ENCODE measurements around the gene LCN1.

LCN1 gene

DNA sequence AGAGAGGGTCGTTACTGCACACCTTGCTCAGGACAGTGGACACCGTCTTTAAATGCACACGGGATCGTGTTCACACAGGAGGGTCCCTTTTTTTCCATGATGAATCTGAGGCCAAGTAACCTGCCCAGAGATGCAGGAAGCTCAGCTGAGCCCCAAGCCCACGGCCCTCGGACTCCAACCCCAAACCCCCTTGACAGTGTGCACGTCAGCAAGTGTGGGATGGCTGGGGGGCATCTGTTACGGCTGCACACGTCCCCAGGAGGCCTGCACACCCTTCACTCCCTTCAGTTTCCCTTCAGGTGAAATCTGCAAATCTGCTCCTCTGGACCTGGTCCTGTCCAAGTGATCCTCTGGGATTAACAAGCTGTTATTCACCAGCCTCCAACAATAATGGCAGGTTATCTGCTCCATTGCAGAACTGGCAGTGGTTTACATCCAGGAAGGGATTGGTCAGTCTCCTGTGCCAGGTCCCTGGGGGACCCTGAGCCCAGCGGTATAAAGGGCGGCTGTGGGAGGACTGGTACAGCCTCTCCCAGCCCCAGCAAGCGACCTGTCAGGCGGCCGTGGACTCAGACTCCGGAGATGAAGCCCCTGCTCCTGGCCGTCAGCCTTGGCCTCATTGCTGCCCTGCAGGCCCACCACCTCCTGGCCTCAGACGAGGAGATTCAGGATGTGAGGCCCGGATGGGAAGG lies at the start of gene LCN1:
LCN1 (plus strand) TSS at position 525 of the 692 bp plus-strand sequence; CDS start at position 583, 58 bp downstream.
- no peak for DNase-seq (ENCODE audit: extremely low read depth in 1 of 2, low read depth in 1 of 2)

- no peak for DNase-seq (ENCODE audit: extremely low read depth in 1 of 2, low read depth in 1 of 2)
Measured at GRCh38 chr9:135471791-135472640, 49.2 kb upstream of the LCN1 start.

DNA sequence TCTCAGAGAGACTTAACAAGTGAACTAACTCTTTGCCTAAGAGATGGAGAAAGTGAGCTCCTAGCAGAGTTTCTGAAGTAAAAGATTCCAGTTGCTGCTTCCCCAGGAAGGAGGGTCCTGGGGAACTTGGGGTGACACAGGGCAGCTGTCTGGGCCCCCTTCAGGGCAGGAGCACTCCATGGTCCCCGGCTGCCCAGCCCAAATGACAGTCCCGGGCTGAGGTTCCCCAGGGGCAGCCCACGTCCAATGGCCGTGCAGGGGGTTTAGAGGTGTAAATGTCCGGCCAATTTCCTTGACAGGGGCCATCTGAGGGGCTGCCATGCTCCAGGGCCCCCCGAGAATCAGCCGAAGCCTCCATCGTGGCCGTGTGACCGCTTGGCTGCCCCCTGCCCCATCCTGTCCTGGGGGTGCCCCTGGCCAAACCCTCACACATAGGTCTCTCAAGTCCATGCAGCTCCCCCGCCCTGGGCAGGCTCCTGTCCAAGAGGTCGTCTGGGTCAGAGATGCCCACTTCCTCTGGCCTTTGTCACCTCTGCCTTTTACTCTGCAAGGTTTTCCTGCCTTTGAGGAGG lies 47.2 kb upstream of the LCN1 start:
- no peak for DNase-seq (ENCODE audit: extremely low read depth in 1 of 2, low read depth in 1 of 2)

- no peak for DNase-seq (ENCODE audit: extremely low read depth in 1 of 2, low read depth in 1 of 2)
Measured at GRCh38 chr9:135474915-135475314, 46.3 kb upstream of the LCN1 start.

GRCh38 chr9:135476561-135477355 lies 44.5 kb upstream of the LCN1 start:
- no peak for DNase-seq (ENCODE audit: extremely low read depth in 1 of 2, low read depth in 1 of 2)

GRCh38 chr9:135478191-135478590 lies 43.0 kb upstream of the LCN1 start:
- DNase-seq (ENCODE audit: extremely low read depth in 1 of 2, low read depth in 1 of 2): no peak

DNA sequence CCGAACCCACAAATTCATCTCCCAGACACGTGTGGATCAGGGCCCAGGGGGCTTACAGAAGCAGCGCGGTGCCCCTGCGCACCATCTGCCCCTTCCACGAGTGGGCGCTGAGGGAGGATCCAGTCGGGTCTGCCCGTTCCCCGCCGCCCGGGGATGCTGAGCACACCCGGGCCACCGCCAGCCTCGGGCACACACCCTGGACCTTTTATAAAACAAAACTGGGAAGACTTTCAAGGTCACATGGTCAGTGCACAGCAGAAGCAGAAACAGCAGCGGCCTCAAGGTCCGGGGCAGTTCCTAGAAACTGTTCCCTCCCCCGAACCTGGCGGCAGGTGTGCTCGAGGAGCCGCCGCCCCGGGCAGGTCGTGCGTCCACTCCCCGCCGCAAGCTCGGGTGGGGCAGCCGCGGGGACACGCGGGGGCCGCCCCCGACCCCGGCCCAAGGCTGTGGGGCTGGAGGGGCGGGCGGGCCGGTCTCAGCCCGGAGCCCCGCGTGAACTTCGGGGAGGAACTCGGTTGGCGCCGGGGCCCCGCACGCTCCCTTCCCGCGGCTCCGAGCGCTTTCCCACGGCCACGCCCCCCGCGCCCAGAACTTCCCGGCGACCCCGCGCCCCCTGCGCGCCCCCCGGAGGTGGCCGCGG lies 42.3 kb upstream of the LCN1 start:
- DNase-seq (ENCODE audit: extremely low read depth in 1 of 2, low read depth in 1 of 2): no peak

- DNase-seq (ENCODE audit: extremely low read depth in 1 of 2, low read depth in 1 of 2): no peak
Measured at GRCh38 chr9:135479469-135480052, 41.7 kb upstream of the LCN1 start, which contains the start of gene PPP1R26. PPP1R26 (plus strand) TSS chr9:135479782; CDS start chr9:135484511, 4,729 bp downstream.

GRCh38 chr9:135480071-135480939 lies 40.9 kb upstream of the LCN1 start:
- no peak for DNase-seq (ENCODE audit: extremely low read depth in 1 of 2, low read depth in 1 of 2)

GRCh38 chr9:135480940-135481310 lies 40.3 kb upstream of the LCN1 start:
- no peak for DNase-seq (ENCODE audit: extremely low read depth in 1 of 2, low read depth in 1 of 2)

- DNase-seq (ENCODE audit: extremely low read depth in 1 of 2, low read depth in 1 of 2): no peak
Measured at GRCh38 chr9:135482015-135482754, 39.1 kb upstream of the LCN1 start.

- DNase-seq (ENCODE audit: extremely low read depth in 1 of 2, low read depth in 1 of 2): no peak
Measured at GRCh38 chr9:135484460-135485277, 36.6 kb upstream of the LCN1 start.

DNA sequence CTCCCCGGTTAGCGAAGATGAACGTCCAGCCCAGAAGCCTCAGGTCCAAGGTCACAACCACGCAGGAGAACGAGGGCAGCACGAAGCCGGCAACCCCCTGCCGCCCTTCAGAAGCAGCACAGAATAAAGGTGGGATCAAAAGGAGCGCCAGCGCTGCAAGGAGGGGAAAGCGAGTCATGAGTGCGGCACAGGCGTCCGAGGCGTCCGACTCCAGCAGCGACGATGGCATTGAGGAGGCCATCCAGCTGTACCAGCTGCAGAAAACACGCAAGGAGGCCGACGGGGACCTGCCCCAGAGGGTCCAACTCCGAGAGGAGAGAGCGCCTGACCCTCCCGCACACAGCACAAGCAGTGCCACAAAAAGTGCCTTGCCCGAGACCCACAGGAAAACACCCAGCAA lies 35.9 kb upstream of the LCN1 start:
- DNase-seq (ENCODE audit: extremely low read depth in 1 of 2, low read depth in 1 of 2): no peak

DNA sequence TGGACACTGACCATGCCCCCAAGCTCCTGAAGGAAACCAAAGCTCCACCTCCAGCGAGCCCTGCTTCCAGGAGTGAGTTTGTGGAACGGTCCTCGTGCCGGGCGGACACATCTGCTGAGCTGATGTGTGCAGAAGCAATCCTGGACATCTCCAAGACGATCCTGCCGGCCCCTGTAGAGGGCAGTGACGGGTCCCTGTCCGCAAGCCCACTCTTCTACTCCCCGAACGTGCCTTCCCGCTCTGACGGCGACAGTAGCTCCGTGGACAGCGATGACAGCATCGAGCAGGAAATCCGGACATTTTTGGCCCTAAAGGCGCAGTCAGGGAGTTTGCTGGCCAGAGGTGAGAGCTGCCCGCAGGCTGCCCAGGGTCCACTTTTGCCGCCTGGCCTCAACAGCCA lies 35.4 kb upstream of the LCN1 start:
- DNase-seq (ENCODE audit: extremely low read depth in 1 of 2, low read depth in 1 of 2): no peak

DNA sequence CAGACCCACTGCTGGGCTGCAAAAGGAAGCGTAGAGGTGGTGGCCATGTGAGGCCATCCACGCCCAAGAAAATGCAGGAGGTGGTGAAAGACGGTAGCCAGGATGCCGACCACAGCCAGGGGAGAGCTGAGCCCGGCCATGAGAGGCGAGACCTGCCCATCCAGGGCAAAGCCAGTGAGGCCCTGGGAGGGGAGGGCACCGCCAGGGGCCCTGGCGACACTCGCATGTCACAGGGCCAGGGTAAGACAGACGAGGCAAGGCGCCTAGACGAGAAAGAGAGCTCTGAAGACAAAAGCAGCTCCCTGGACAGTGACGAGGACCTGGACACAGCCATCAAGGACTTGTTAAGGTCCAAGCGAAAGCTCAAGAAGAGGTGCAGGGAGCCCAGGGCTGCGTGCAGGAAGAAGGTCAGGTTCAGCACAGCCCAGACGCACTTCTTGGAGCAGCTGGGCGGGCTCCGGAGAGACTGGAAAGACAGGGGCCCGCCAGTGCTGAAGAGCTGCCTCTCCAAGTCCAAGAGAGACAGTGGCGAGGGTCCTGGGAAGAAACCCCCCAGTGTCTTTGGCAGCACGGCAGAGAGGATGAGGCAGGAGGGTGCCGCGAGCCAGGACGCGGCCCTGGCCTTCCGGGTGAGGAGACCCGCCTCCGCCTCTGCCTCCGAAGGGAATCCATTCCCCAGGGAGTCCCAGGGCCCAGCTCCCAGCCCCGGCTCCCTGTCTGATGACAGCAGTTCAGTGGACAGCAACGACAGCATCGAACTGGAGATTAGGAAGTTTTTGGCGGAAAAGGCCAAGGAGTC lies 34.8 kb upstream of the LCN1 start:
- no peak for DNase-seq (ENCODE audit: extremely low read depth in 1 of 2, low read depth in 1 of 2)

- DNase-seq (ENCODE audit: extremely low read depth in 1 of 2, low read depth in 1 of 2): no peak
Measured at GRCh38 chr9:135487281-135488012, 33.8 kb upstream of the LCN1 start.

Measured in stimulated activated CD8-positive, alpha-beta memory T cell treated with anti-CD3 and anti-CD28 coated beads, Interleukin-7, amount 100 ng/mL, for 48 hours (primary cell).